ENCODE data around the gene UBR2.

- TF ChIP-seq POLR2AphosphoS5 (IDR thresholded peaks at IDR 0.05): no peak
- no peak for TF ChIP-seq CTCF (IDR thresholded peaks at IDR 0.05)
- no peak for TF ChIP-seq POLR2A (IDR thresholded peaks at IDR 0.05)
- no peak for TF ChIP-seq EP300 (IDR thresholded peaks at IDR 0.05; ENCODE audit: low read depth)
These were observed 146.5 kb downstream of the UBR2 start for GRCh38 chr6:42710316-42710715.
